Measurements from ENCODE around the gene ANKRD23.

DNA sequence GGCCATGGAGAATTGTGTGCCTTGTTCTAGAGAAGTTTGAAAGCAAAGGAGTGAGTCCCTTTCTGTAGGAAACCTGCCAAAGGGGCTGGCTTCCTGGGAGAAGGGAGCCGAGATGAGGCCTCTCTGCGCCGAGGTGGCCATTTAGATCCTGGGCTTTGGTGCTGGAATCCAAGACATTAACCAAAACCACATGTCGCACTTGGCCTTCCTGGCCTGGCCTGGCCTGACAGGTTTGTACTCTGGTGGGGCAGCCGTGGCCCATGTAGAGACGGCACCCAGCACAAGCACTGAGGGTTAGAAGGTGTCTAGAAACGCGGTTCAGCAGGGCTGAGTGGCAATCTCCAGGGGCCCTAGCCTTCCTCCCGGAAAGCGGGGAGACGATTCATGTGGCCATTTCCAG, 20.6 kb downstream of the ANKRD23 start:
- TF ChIP-seq, protein P1, sequence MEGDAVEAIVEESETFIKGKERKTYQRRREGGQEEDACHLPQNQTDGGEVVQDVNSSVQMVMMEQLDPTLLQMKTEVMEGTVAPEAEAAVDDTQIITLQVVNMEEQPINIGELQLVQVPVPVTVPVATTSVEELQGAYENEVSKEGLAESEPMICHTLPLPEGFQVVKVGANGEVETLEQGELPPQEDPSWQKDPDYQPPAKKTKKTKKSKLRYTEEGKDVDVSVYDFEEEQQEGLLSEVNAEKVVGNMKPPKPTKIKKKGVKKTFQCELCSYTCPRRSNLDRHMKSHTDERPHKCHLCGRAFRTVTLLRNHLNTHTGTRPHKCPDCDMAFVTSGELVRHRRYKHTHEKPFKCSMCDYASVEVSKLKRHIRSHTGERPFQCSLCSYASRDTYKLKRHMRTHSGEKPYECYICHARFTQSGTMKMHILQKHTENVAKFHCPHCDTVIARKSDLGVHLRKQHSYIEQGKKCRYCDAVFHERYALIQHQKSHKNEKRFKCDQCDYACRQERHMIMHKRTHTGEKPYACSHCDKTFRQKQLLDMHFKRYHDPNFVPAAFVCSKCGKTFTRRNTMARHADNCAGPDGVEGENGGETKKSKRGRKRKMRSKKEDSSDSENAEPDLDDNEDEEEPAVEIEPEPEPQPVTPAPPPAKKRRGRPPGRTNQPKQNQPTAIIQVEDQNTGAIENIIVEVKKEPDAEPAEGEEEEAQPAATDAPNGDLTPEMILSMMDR (conservative IDR thresholded peaks at IDR 0.05), result no peak
- no peak for TF ChIP-seq ZFX (IDR thresholded peaks at IDR 0.05)
